H9 (cell line): Measurements from ENCODE around the gene MMP17. TPM values are rescaled to one million over a fixed set of nuclear protein-coding genes. Genes with fewer than 3 reads are reported as not detected.

Source experiments
- DNase-seq: peaks from one replicate; pipeline ENCODE4 v3.0.0-alpha.2; 2017
- H2AFZ ChIP-seq: one replicate; pipeline ENCODE4 v1.6.1; 2013; ENCODE audit warnings: mild to moderate bottlenecking, low read length, control low read depth, moderate library complexity
- H2AK5ac ChIP-seq: 2 replicates; pipeline ENCODE4 v1.6.1; 2013; ENCODE audit warnings: low read length, control low read depth, mixed read lengths; ENCODE audit not compliant: insufficient read length
- H2BK120ac ChIP-seq: one replicate; pipeline ENCODE4 v1.6.1; 2013; ENCODE audit warnings: low read depth, mild to moderate bottlenecking, low read length, control low read depth, inconsistent platforms; ENCODE audit not compliant: poor library complexity, severe bottlenecking
- H2BK12ac ChIP-seq: 2 replicates; pipeline ENCODE4 v1.6.1; 2013; ENCODE audit warnings: low read length, control low read depth, mixed read lengths, low read depth; ENCODE audit not compliant: insufficient read length
- H2BK15ac ChIP-seq: 2 replicates; pipeline ENCODE4 v1.6.1; 2013; ENCODE audit warnings: low read depth, low read length, control low read depth
- H2BK20ac ChIP-seq: one replicate; pipeline ENCODE4 v1.6.1; 2013; ENCODE audit warnings: low read depth, mild to moderate bottlenecking, low read length, control low read depth, inconsistent platforms; ENCODE audit not compliant: poor library complexity, severe bottlenecking
- H2BK5ac ChIP-seq: 2 replicates; pipeline ENCODE4 v1.6.1; 2013; ENCODE audit warnings: low read length, control low read depth, mixed read lengths; ENCODE audit not compliant: insufficient read length
- H3K14ac ChIP-seq: 2 replicates; pipeline ENCODE4 v1.6.1; 2013; ENCODE audit warnings: low read length, control low read depth; ENCODE audit not compliant: insufficient read depth
- H3K18ac ChIP-seq: 2 replicates; pipeline ENCODE4 v1.6.1; 2013; ENCODE audit warnings: low read depth, mild to moderate bottlenecking, mixed read lengths, low read length, control low read depth; ENCODE audit not compliant: insufficient read length
- H3K23ac ChIP-seq: 2 replicates; pipeline ENCODE4 v1.6.1; 2013; ENCODE audit warnings: low read length, control low read depth, mixed read lengths, low read depth; ENCODE audit not compliant: insufficient read length
- H3K23me2 ChIP-seq: 2 replicates; pipeline ENCODE4 v1.6.1; 2013; ENCODE audit warnings: low read depth, mild to moderate bottlenecking, mixed read lengths, low read length, control low read depth; ENCODE audit not compliant: insufficient read length, poor library complexity, severe bottlenecking
- H3K27ac ChIP-seq: 2 replicates; pipeline ENCODE4 v1.5.1; 2013; ENCODE audit warnings: low read length, control low read depth, mixed read lengths, low read depth; ENCODE audit not compliant: insufficient read length
- H3K27me3 ChIP-seq: 2 replicates; pipeline ENCODE4 v1.6.1; 2013; ENCODE audit warnings: low read length, control low read depth, inconsistent platforms; ENCODE audit not compliant: insufficient read depth
- H3K4ac ChIP-seq: 2 replicates; pipeline ENCODE4 v1.6.1; 2013; ENCODE audit warnings: low read depth, mild to moderate bottlenecking, control low read depth, inconsistent platforms, low read length, moderate library complexity
- H3K4me1 ChIP-seq: 2 replicates; pipeline ENCODE4 v1.6.1; 2013; ENCODE audit warnings: low read length, control low read depth, inconsistent platforms; ENCODE audit not compliant: insufficient read depth
- H3K4me2 ChIP-seq: 2 replicates; pipeline ENCODE4 v1.6.1; 2013; ENCODE audit warnings: low read length, control low read depth, mixed read lengths; ENCODE audit not compliant: insufficient read length, insufficient read depth
- H3K56ac ChIP-seq: 2 replicates; pipeline ENCODE4 v1.6.1; 2013; ENCODE audit warnings: low read depth, mild to moderate bottlenecking, mixed read lengths, low read length, control low read depth; ENCODE audit not compliant: insufficient read length
- H3K79me1 ChIP-seq: 2 replicates; pipeline ENCODE4 v1.6.1; 2013; ENCODE audit warnings: low read depth, mild to moderate bottlenecking, moderate library complexity, low read length, control low read depth, inconsistent platforms; ENCODE audit not compliant: insufficient read depth, poor library complexity, severe bottlenecking
- H3K79me2 ChIP-seq: 2 replicates; pipeline ENCODE4 v1.6.1; 2013; ENCODE audit warnings: low read length, control low read depth, inconsistent platforms; ENCODE audit not compliant: insufficient read depth
- H3K9ac ChIP-seq: 2 replicates; pipeline ENCODE4 v1.6.1; 2013; ENCODE audit warnings: low read length, control low read depth, mixed read lengths; ENCODE audit not compliant: insufficient read length; ENCODE audit errors: extremely low read depth
- H3K9me3 ChIP-seq: one replicate; pipeline ENCODE4 v1.6.1; 2013; ENCODE audit warnings: low read depth, low read length, inconsistent platforms; ENCODE audit not compliant: control insufficient read depth
- H3T11ph ChIP-seq: one replicate; pipeline ENCODE4 v1.6.1; 2013; ENCODE audit warnings: mild to moderate bottlenecking, low read length, control low read depth, inconsistent platforms
- H4K20me1 ChIP-seq: one replicate; pipeline ENCODE4 v1.6.1; 2013; ENCODE audit not compliant: control insufficient read depth, insufficient read length, insufficient read depth
- H4K5ac ChIP-seq: 2 replicates; pipeline ENCODE4 v1.6.1; 2013; ENCODE audit warnings: low read depth, mild to moderate bottlenecking, mixed read lengths, low read length, control low read depth; ENCODE audit not compliant: insufficient read length
- H4K8ac ChIP-seq: replicated peaks from 2 replicates; pipeline ENCODE4 v1.6.1; 2013; ENCODE audit warnings: low read length, control low read depth, mixed read lengths, low read depth; ENCODE audit not compliant: insufficient read length
- H4K91ac ChIP-seq: 2 replicates; pipeline ENCODE4 v1.6.1; 2013; ENCODE audit warnings: low read depth, mild to moderate bottlenecking, moderate library complexity, mixed read lengths, low read length, control low read depth; ENCODE audit not compliant: insufficient read length
- H3K27ac Mint-ChIP-seq, 3 experiments: 2 replicates in 2 of 3; 3 replicates in 1 of 3; pipeline ENCODE4 v1.8.0; 2020 to 2021; ENCODE audit warnings: mixed read lengths in 3 of 3, mild to moderate bottlenecking in 1 of 3, moderate library complexity in 1 of 3
- H3K27me3 Mint-ChIP-seq: 2 replicates; pipeline ENCODE4 v1.8.0; 2021; ENCODE audit warnings: low read depth, mild to moderate bottlenecking, moderate library complexity, mixed read lengths
- H3K36me3 Mint-ChIP-seq, 3 experiments: 2 replicates in 2 of 3; 3 replicates in 1 of 3; pipeline ENCODE4 v1.8.0; 2020 to 2021; ENCODE audit warnings: low read depth in 3 of 3, mixed read lengths in 3 of 3; ENCODE audit not compliant: insufficient read depth in 1 of 3
- H3K4me1 Mint-ChIP-seq, 2 experiments: 2 replicates each; pipeline ENCODE4 v1.8.0; 2020; ENCODE audit warnings: mixed read lengths in 2 of 2
- H3K4me3 Mint-ChIP-seq, 2 experiments: 2 replicates in 1 of 2; 3 replicates in 1 of 2; pipeline ENCODE4 v1.8.0; 2020 to 2021; ENCODE audit warnings: mild to moderate bottlenecking in 2 of 2, mixed read lengths in 2 of 2, moderate library complexity in 1 of 2
- H3K9me3 Mint-ChIP-seq, 2 experiments: 2 replicates in 1 of 2; 3 replicates in 1 of 2; pipeline ENCODE4 v1.8.0; 2020; ENCODE audit warnings: mild to moderate bottlenecking in 2 of 2, mixed read lengths in 2 of 2, moderate library complexity in 1 of 2
- WGBS: extraction: QIAGEN DNeasy Blood & Tissue Kit; methylation state at CpG from one replicate; pipeline ENCODE4 v1.1.7; 2013; ENCODE audit warnings: missing lambda C conversion rate, low lambda C conversion rate, mixed read lengths; ENCODE audit not compliant: insufficient read length; ENCODE audit errors: extremely low coverage; 5-methylcytosine and 5-hydroxymethylcytosine counted together
- total RNA-seq: library from RNA; stranded (reverse); gene quantifications from 2 replicates; pipeline ENCODE4 v1.2.1, GENCODE V29; 2021
- TF ChIP-seq, protein P1 (sequence below): fragments of 200-600 bp; sonication (generic); conservative IDR thresholded peaks from 3 replicates; pipeline ENCODE4 v1.8.0; 2021; ENCODE audit warnings: antibody characterized with exemption, mild to moderate bottlenecking

MMP17 gene
- total RNA-seq, 1 experiment from 2014 or later, result 14.8 TPM

GRCh38 chr12:131896811-131897270 lies 68.6 kb downstream of the MMP17 start:
- no peak overlapping the region for H3K27ac ChIP-seq
- no peak overlapping the region for H2AFZ ChIP-seq
- H2BK120ac ChIP-seq, result no peak overlapping the region
- no peak for DNase-seq
- Mint-ChIP-seq H3K9me3 (peaks cover 0 to under 1% of the 10 kb centered on the region in 2 experiments; a peak in 2 of 5 replicates), H3K27ac (peak overlapping the region in 1 of 3 experiments; percentile 55; a peak in 2 of 7 replicates), H3K4me1 (peaks cover 11 to 30% of the 10 kb centered on the region in 2 experiments), H3K36me3 (peaks cover 9 to 16% (median 13%) of the 10 kb centered on the region in 3 experiments; a peak in 6 of 7 replicates), H3K27me3 (no peaks in the 10 kb centered on the region), H3K4me3 (peak overlapping the region; percentile 70 to 75)
- H4K8ac ChIP-seq, result no peak overlapping the region
- no peaks in the 10 kb centered on the region for H4K20me1 ChIP-seq
- no peaks in the 10 kb centered on the region for H3K79me2 ChIP-seq
- H3K9me3 ChIP-seq, result no peaks in the 10 kb centered on the region
- H3K4ac ChIP-seq, result no peak overlapping the region; the same call in 1 of the 2 replicates
- H4K5ac ChIP-seq, result no peak overlapping the region
- H3K23ac ChIP-seq, result no peak overlapping the region
- H3K79me1 ChIP-seq, result no peaks in the 10 kb centered on the region
- H3K14ac ChIP-seq, result no peak overlapping the region; the same call in 1 of the 2 replicates
- peak overlapping the region; percentile 7 for H3K4me2 ChIP-seq
- H2BK20ac ChIP-seq, result no peak overlapping the region
- H3K4me1 ChIP-seq, result no peaks in the 10 kb centered on the region
- WGBS, result no CpG with 5 or more reads among the region's 14 CpGs
- peak overlapping the region; percentile 18 for H3K9ac ChIP-seq
- H3K23me2 ChIP-seq, result peaks cover 7% of the 10 kb centered on the region
- H4K91ac ChIP-seq, result peak overlapping the region; percentile 59
- no peak overlapping the region for H2AK5ac ChIP-seq
- H3T11ph ChIP-seq, result no peak overlapping the region
- TF ChIP-seq, protein P1, sequence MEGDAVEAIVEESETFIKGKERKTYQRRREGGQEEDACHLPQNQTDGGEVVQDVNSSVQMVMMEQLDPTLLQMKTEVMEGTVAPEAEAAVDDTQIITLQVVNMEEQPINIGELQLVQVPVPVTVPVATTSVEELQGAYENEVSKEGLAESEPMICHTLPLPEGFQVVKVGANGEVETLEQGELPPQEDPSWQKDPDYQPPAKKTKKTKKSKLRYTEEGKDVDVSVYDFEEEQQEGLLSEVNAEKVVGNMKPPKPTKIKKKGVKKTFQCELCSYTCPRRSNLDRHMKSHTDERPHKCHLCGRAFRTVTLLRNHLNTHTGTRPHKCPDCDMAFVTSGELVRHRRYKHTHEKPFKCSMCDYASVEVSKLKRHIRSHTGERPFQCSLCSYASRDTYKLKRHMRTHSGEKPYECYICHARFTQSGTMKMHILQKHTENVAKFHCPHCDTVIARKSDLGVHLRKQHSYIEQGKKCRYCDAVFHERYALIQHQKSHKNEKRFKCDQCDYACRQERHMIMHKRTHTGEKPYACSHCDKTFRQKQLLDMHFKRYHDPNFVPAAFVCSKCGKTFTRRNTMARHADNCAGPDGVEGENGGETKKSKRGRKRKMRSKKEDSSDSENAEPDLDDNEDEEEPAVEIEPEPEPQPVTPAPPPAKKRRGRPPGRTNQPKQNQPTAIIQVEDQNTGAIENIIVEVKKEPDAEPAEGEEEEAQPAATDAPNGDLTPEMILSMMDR, result no peak
- no peak overlapping the region for H2BK5ac ChIP-seq
- no peak overlapping the region for H3K56ac ChIP-seq
- H3K27me3 ChIP-seq, result no peaks in the 10 kb centered on the region
- H2BK12ac ChIP-seq, result peak overlapping the region; percentile 77
- H2BK15ac ChIP-seq, result peak overlapping the region; percentile 68; the same call in 1 of the 2 replicates
- peak overlapping the region; percentile 41 for H3K18ac ChIP-seq
